HepG2 (cell line): ENCODE data around the gene DUOXA1. TPM values are rescaled to one million over a fixed set of nuclear protein-coding genes. Genes with fewer than 3 reads are reported as not detected.

Experiments used
- ATAC-seq: fragments of 200-7000 bp; cut with Tn5 transposase; 3 replicates; pipeline ENCODE4 v1.9.1; 2020; ENCODE audit warnings: mild to moderate bottlenecking, moderate library complexity
- BruUV-seq: library from RNA; stranded (reverse); fragments of 400-500 nt; replicated peaks from 2 replicates; lab custom pipeline; 2021; lab: Mats Ljungman, UMichigan
- CTCF ChIA-PET: fragments of 300-600 bp; formaldehyde crosslinking; extraction: SDS; loops from one replicate; lab custom pipeline; 2021; ENCODE audit warnings: low total read pairs, inconsistent platforms, low intra/inter-chr PET ratio; lab: Yijun Ruan, JAX
- POLR2A ChIA-PET: fragments of 350-600 bp; sonication (Branson Sonifier 250); formaldehyde crosslinking; loops from one replicate; lab custom pipeline; 2020; ENCODE audit warnings: antibody characterized with exemption, inconsistent platforms; lab: Yijun Ruan, JAX
- DNase-seq: peaks from one replicate; pipeline ENCODE4 v3.0.0-alpha.2; 2015; ENCODE audit warnings: low spot score
- FAIRE-seq: peaks from 3 replicates; lab custom pipeline; 2011; peaks lifted over from hg19 to GRCh38; lab: Jason Lieb, UNC
- H2AFZ ChIP-seq: one replicate; pipeline ENCODE4 v1.6.1; 2011; ENCODE audit warnings: low read length, inconsistent platforms
- H3K27ac ChIP-seq: fragments of 300-600 bp; 3 replicates; pipeline ENCODE4 v1.8.0; 2011; ENCODE audit warnings: mixed run types, mild to moderate bottlenecking, mixed read lengths, low read length, inconsistent platforms; ENCODE audit not compliant: insufficient read depth; ENCODE audit errors: extremely low read length
- H3K27me3 ChIP-seq, 2 experiments: fragments of 200-600 bp in 1 of 2; 2 replicates in 1 of 2; 3 replicates in 1 of 2; pipeline versions ENCODE4 v1.6.0 to v1.8.0; 2011; ENCODE audit warnings: low read length in 2 of 2, mild to moderate bottlenecking in 2 of 2, moderate library complexity in 2 of 2, inconsistent platforms in 1 of 2; ENCODE audit not compliant: insufficient read depth in 2 of 2, control insufficient read depth in 1 of 2
- H3K36me3 ChIP-seq, 2 experiments: fragments of 200-600 bp in 1 of 2; replicated peaks in 1 of 2; 2 replicates in 1 of 2; 3 replicates in 1 of 2; pipeline versions ENCODE4 v1.5.1 to v1.8.0; 2011; ENCODE audit warnings: low read length in 2 of 2, inconsistent platforms in 1 of 2; ENCODE audit not compliant: insufficient read depth in 2 of 2, control insufficient read depth in 1 of 2
- H3K4me1 ChIP-seq: 2 replicates; pipeline ENCODE4 v1.5.1; 2012; ENCODE audit warnings: low read length, inconsistent platforms; ENCODE audit not compliant: insufficient read depth
- H3K4me2 ChIP-seq: 2 replicates; pipeline ENCODE4 v1.6.0; 2011; ENCODE audit warnings: low read depth, low read length, inconsistent platforms
- H3K4me3 ChIP-seq, 3 experiments: fragments of 200-600 bp in 1 of 3; sonication (generic), shearing (Covaris generic) in 1 of 3; replicated peaks in 1 of 3; 2 replicates each; pipeline ENCODE4 v1.5.1; 2011 to 2016; ENCODE audit warnings: low read length in 3 of 3, inconsistent platforms in 2 of 3, low read depth in 2 of 3, mild to moderate bottlenecking in 2 of 3, control low read depth in 1 of 3, mixed read lengths in 1 of 3; ENCODE audit not compliant: insufficient read depth in 1 of 3
- H3K79me2 ChIP-seq: one replicate; pipeline ENCODE4 v1.6.1; 2011; ENCODE audit warnings: low read length, inconsistent platforms; ENCODE audit not compliant: insufficient read depth
- H3K9ac ChIP-seq: 2 replicates; pipeline ENCODE4 v1.6.0; 2011; ENCODE audit warnings: mild to moderate bottlenecking, low read depth, low read length, inconsistent platforms; ENCODE audit not compliant: insufficient read depth
- H3K9me3 ChIP-seq: 2 replicates; pipeline ENCODE4 v1.5.1; 2012; ENCODE audit warnings: mild to moderate bottlenecking, low read length
- H4K20me1 ChIP-seq: 2 replicates; pipeline ENCODE4 v1.6.0; 2011; ENCODE audit warnings: inconsistent platforms, mild to moderate bottlenecking, low read length, moderate library complexity; ENCODE audit not compliant: insufficient read depth
- CEBPB ChIP-seq: IDR thresholded peaks from 2 replicates; pipeline ENCODE4 v1.6.1; 2011; ENCODE audit warnings: low read depth, low read length, improper control_type of control experiment, borderline replicate concordance
- CEBPG ChIP-seq: IDR thresholded peaks from 2 replicates; pipeline ENCODE4 v1.6.1; 2016
- CENPBD1 ChIP-seq: sonication (generic); formaldehyde crosslinking; IDR thresholded peaks from 2 replicates; pipeline ENCODE4 v1.8.0; 2022; ENCODE audit warnings: missing genetic modification reagents, low read depth, mild to moderate bottlenecking, borderline replicate concordance
- DBP ChIP-seq: sonication (generic); formaldehyde crosslinking; IDR thresholded peaks from 2 replicates; pipeline ENCODE4 v1.4.0; 2020; ENCODE audit warnings: missing genetic modification reagents; ENCODE audit errors: not compliant biosample characterization
- RXRB ChIP-seq: IDR thresholded peaks from 2 replicates; pipeline ENCODE4 v1.6.1; 2016; ENCODE audit warnings: borderline replicate concordance, missing genetic modification reagents, missing compliant biosample characterization
- SP2 ChIP-seq: sonication (generic); formaldehyde crosslinking; IDR thresholded peaks from 2 replicates; pipeline ENCODE4 v1.5.1; 2020; ENCODE audit warnings: mild to moderate bottlenecking, missing genetic modification reagents
- SPEN ChIP-seq: sonication (generic); formaldehyde crosslinking; IDR thresholded peaks from 2 replicates; pipeline ENCODE4 v1.5.1; 2020; ENCODE audit warnings: low read depth, mild to moderate bottlenecking, missing genetic modification reagents
- ZNF10 ChIP-seq: sonication (generic); formaldehyde crosslinking; IDR thresholded peaks from 2 replicates; pipeline ENCODE4 v1.4.0; 2020; ENCODE audit warnings: mild to moderate bottlenecking, low read depth, missing genetic modification reagents, borderline replicate concordance
- ZNF577 ChIP-seq: sonication (generic); formaldehyde crosslinking; IDR thresholded peaks from 2 replicates; pipeline ENCODE4 v1.4.0; 2020; ENCODE audit warnings: mild to moderate bottlenecking, low read depth, missing genetic modification reagents, borderline replicate concordance
- ZNF652 ChIP-seq: IDR thresholded peaks from 2 replicates; pipeline ENCODE4 v1.6.1; 2016; ENCODE audit warnings: low read depth, borderline replicate concordance
- ZNF703 ChIP-seq: sonication (generic); formaldehyde crosslinking; IDR thresholded peaks from 2 replicates; pipeline ENCODE4 v1.5.1; 2020; ENCODE audit warnings: missing genetic modification reagents, mild to moderate bottlenecking, moderate library complexity, borderline replicate concordance
- WGBS: methylation state at CpG from one replicate; pipeline ENCODE4 v1.1.6; 2017; ENCODE audit warnings: low lambda C conversion rate; 5-methylcytosine and 5-hydroxymethylcytosine counted together
- in situ Hi-C: cut with HindIII; loops from 2 replicates; pipeline ENCODE4 v1.10.0; 2017; ENCODE audit warnings: low pct_unique_long_range_greater_than_20kb; ENCODE audit not compliant: extremely low pct_ligation_motif_present
- intact Hi-C: fragments of 100-400 bp; cut with micrococcal nuclease; formaldehyde crosslinking; loops from one replicate; pipeline ENCODE4 v1.10.0; 2022; ENCODE audit not compliant: unreplicated experiment
- polyA plus RNA-seq, 8 experiments: library from polyadenylated mRNA; depleted of rRNA in 3 of 8; stranded (reverse) in 7 of 8; unstranded in 1 of 8; fragments of >200 nt; fragmentation: Illumina TruSeq in 4 of 8; extraction: Trizol in 4 of 8; gene quantifications; 2 replicates each; pipeline versions ENCODE4 v1.2.1 to v1.2.3, GENCODE V29; 2011 to 2016; ENCODE audit warnings: low read depth in 4 of 8, missing spikeins in 1 of 8, mixed read lengths in 1 of 8; ENCODE audit not compliant: insufficient read depth in 1 of 8
- total RNA-seq, 5 experiments: library from RNA; depleted of rRNA; stranded (reverse); fragments of >200 nt; fragmentation: Illumina TruSeq; extraction: Trizol; gene quantifications; 2 replicates each; pipeline ENCODE4 v1.2.3, GENCODE V29; 2016; ENCODE audit warnings: low read depth in 1 of 5
- TF ChIP-seq, protein P1 (sequence below): sonication (generic); formaldehyde crosslinking; IDR thresholded peaks from 2 replicates; pipeline ENCODE4 v1.5.0; 2020; ENCODE audit warnings: mild to moderate bottlenecking, missing genetic modification reagents, moderate library complexity

Gene DUOXA1
- total and polyA plus RNA-seq, 2 of the 13 experiments (the other 11 are each of a cell fraction or from before 2014, with no cell fraction given), result not detected

DNA sequence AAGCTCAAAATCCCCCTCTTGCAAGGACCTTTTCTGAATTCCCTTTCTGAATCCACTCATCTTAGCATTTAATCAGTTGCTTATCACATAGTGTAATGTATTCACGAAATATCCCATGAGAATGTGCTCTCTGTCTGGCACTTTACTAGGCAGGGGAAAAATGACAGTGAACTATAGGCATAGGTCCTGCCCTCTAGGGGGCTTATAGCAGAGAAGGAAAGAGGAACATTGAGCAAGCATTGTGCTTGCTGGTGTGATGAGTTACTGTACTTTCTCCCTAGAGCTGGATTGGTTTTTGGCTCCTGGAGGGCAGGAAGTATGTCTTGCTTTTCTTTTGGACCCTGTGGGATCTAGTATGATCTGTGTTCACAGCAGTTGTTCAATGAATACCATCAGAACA lies 42.2 kb downstream of the DUOXA1 start:
- 31% methylated on average over 1 of the region's 1 CpG for WGBS
- FAIRE-seq (peak; percentile 50), ATAC-seq (peak; percentile 89), DNase-seq (peak; percentile 38)
- Histone ChIP-seq H3K9me3 (no peaks in the 10 kb centered on the region), H3K27ac (no peak overlapping the region), H3K4me3 (no peak overlapping the region), H3K4me2 (no peak overlapping the region), H4K20me1 (no peaks in the 10 kb centered on the region), H3K36me3 (no peaks in the 10 kb centered on the region), H3K9ac (no peak overlapping the region), H3K27me3 (no peaks in the 10 kb centered on the region), H3K4me1 (peaks cover 61% of the 10 kb centered on the region), H2AFZ (no peak overlapping the region), H3K79me2 (no peaks in the 10 kb centered on the region)
- intact Hi-C loops (no loop called here), in situ Hi-C loops (no loop called here)
- BruUV-seq, result no TSS peak
- no peak for TF ChIP-seq CENPBD1
- TF ChIP-seq ZNF577 (CRISPR knock-in tag), result no peak
- no peak for TF ChIP-seq SP2 (CRISPR knock-in tag)
- no peak for TF ChIP-seq ZNF10
- no peak for TF ChIP-seq ZNF703
- TF ChIP-seq, protein P1, sequence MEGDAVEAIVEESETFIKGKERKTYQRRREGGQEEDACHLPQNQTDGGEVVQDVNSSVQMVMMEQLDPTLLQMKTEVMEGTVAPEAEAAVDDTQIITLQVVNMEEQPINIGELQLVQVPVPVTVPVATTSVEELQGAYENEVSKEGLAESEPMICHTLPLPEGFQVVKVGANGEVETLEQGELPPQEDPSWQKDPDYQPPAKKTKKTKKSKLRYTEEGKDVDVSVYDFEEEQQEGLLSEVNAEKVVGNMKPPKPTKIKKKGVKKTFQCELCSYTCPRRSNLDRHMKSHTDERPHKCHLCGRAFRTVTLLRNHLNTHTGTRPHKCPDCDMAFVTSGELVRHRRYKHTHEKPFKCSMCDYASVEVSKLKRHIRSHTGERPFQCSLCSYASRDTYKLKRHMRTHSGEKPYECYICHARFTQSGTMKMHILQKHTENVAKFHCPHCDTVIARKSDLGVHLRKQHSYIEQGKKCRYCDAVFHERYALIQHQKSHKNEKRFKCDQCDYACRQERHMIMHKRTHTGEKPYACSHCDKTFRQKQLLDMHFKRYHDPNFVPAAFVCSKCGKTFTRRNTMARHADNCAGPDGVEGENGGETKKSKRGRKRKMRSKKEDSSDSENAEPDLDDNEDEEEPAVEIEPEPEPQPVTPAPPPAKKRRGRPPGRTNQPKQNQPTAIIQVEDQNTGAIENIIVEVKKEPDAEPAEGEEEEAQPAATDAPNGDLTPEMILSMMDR, result peak; percentile 38; the same call in 1 of the 2 replicates
- TF ChIP-seq ZNF652, result no peak
- peak; percentile 33; the same call in 1 of the 2 replicates for TF ChIP-seq CEBPB
- TF ChIP-seq DBP (CRISPR knock-in tag), result no peak
- TF ChIP-seq CEBPG, result peak; percentile 44
- no peak for TF ChIP-seq SPEN (CRISPR knock-in tag)
- TF ChIP-seq RXRB (CRISPR knock-in tag), result no peak
- CTCF ChIA-PET, result interaction anchor here (1.0 kb wide), 1 partner anchor 30 kb away, joined by 3 read pairs; no protein-coding TSS in a partner anchor
- POLR2A ChIA-PET, result interaction anchor here (1.1 kb wide), 1 partner anchor 376 kb away, joined by 3 read pairs; the partner anchor contains the start of genes B2M and PATL2
